ENCODE data around the gene ITGA3. TPM values are rescaled to one million over a fixed set of nuclear protein-coding genes. Genes with fewer than 3 reads are reported as not detected.

ITGA3 gene
- polyA plus RNA-seq, 2 of the 4 experiments (the other 2 are of a cell fraction) = 141 to 268 TPM

- TF ChIP-seq RNF2 (IDR thresholded peaks at IDR 0.05; ENCODE audit: borderline replicate concordance, low read depth) (no peak), HDAC2 (IDR thresholded peaks at IDR 0.05) (no peak), MAFK (IDR thresholded peaks at IDR 0.05; ENCODE audit: partially characterized antibody) (no peak), BHLHE40 (IDR thresholded peaks at IDR 0.05; ENCODE audit: low read depth, low read length) (no peak), PBX3 (IDR thresholded peaks at IDR 0.05) (no peak), FOSB (CRISPR knock-in tag; IDR thresholded peaks at IDR 0.05) (no peak), EHMT2 (IDR thresholded peaks at IDR 0.05; ENCODE audit: low read depth) (no peak), EP300 (IDR thresholded peaks at IDR 0.05) (no peak), RFX5 (IDR thresholded peaks at IDR 0.05) (no peak), SREBF2 (IDR thresholded peaks at IDR 0.05) (no peak), CHD2 (IDR thresholded peaks at IDR 0.05; ENCODE audit: low read length, partially characterized antibody) (no peak), MAZ (IDR thresholded peaks at IDR 0.05; ENCODE audit: borderline replicate concordance, low read depth, low read length) (no peak), HMGXB4 (CRISPR knock-in tag; IDR thresholded peaks at IDR 0.05; ENCODE audit: borderline replicate concordance) (no peak), POLR2A (IDR thresholded peaks at IDR 0.05; ENCODE audit: low read length) (no peak), ATOH8 (CRISPR knock-in tag; IDR thresholded peaks at IDR 0.05; ENCODE audit: low read depth) (0 out of 2 replicates have a peak, but pooled peaks have one; percentile 21), NFE2L2 (conservative IDR thresholded peaks at IDR 0.05; ENCODE audit: low read length) (no peak), CBX8 (IDR thresholded peaks at IDR 0.05) (no peak), CBX2 (IDR thresholded peaks at IDR 0.05; ENCODE audit: borderline replicate concordance, low read depth) (no peak), GATA3 (IDR thresholded peaks at IDR 0.05; ENCODE audit: borderline replicate concordance) (no peak), RAD21 (conservative IDR thresholded peaks at IDR 0.05 in 1 of 2, IDR thresholded peaks at IDR 0.05 in 1 of 2) (no peak), MAX (IDR thresholded peaks at IDR 0.05) (0 out of 2 replicates have a peak, but pooled peaks have one; percentile 42), TFCP2L1 (CRISPR knock-in tag; IDR thresholded peaks at IDR 0.05) (no peak), ZNF302 (CRISPR knock-in tag; IDR thresholded peaks at IDR 0.05) (0 out of 2 replicates have a peak, but pooled peaks have one; percentile 23), CHD4 (IDR thresholded peaks at IDR 0.05; ENCODE audit: borderline replicate concordance) (no peak), HOXB13 (CRISPR knock-in tag; IDR thresholded peaks at IDR 0.05; ENCODE audit: low read depth) (no peak), RCOR1 (IDR thresholded peaks at IDR 0.05; ENCODE audit: low read depth, low read length) (no peak)
These were observed 7.8 kb downstream of the ITGA3 start (continued) for GRCh38 chr17:50063561-50064252.

Measured in A549 (cell line).